Measurements from ENCODE around the gene POLD2.

Gene POLD2

GRCh38 chr7:44116087-44116788 is 7.1 kb downstream of the POLD2 start:
- H2BK12ac ChIP-seq (ENCODE audit: low read length) = no peak overlapping the region
- DNase-seq (ENCODE audit: low spot score) = no peak
- H2BK120ac ChIP-seq (ENCODE audit: low read depth, low read length) = no peak overlapping the region
- no peak overlapping the region for H2AK5ac ChIP-seq (ENCODE audit: low read depth, low read length)
- no peak overlapping the region for H3K18ac ChIP-seq (ENCODE audit: low read length)
- H3K14ac ChIP-seq (ENCODE audit: low read length) = no peak overlapping the region
- H3K9ac ChIP-seq (ENCODE audit: low read depth, low read length, poor library complexity) = no peak overlapping the region
- peaks cover 67 to 85% of the 10 kb centered on the region in 2 donors for H3K36me3 ChIP-seq (replicated peaks in 1 of 2; ENCODE audit: control insufficient read depth in 2 of 2, insufficient read depth in 2 of 2, low read length in 2 of 2)
- no peak overlapping the region for H3K27ac ChIP-seq (replicated peaks; ENCODE audit: low read length)
- no peak overlapping the region for H2BK5ac ChIP-seq (ENCODE audit: low read length)
- no peak overlapping the region for H3K4me2 ChIP-seq (ENCODE audit: insufficient read depth, low read length, poor library complexity, severe bottlenecking)
- peaks cover 0 to 2% of the 10 kb centered on the region in 2 donors for H3K9me3 ChIP-seq (replicated peaks in 1 of 2; ENCODE audit: control insufficient read depth in 2 of 2, insufficient read depth in 1 of 2, low read depth in 1 of 2, low read length in 2 of 2)
- H3K27me3 ChIP-seq (ENCODE audit: control insufficient read depth in 3 of 3, insufficient read depth in 3 of 3, low read depth in 1 of 3, low read length in 3 of 3) = no peaks in the 10 kb centered on the region
- H3K4ac ChIP-seq (ENCODE audit: low read length) = no peak overlapping the region
- H4K8ac ChIP-seq (ENCODE audit: low read depth, low read length) = no peak overlapping the region
- H3K4me1 ChIP-seq (ENCODE audit: control insufficient read depth in 2 of 2, insufficient read depth in 1 of 2, low read depth in 1 of 2, low read length in 2 of 2) = no peaks in the 10 kb centered on the region
- no CpG with 5 or more reads among the region's 17 CpGs for WGBS, 2 donors (ENCODE audit: extremely low coverage in 2 of 2, insufficient read length in 2 of 2, insufficient replicate concordance in 1 of 2)
- H4K91ac ChIP-seq (ENCODE audit: low read depth, low read length, poor library complexity) = no peak overlapping the region
- H3K79me1 ChIP-seq (ENCODE audit: low read depth, low read length) = peaks cover 8% of the 10 kb centered on the region
- H2AFZ ChIP-seq (ENCODE audit: low read length) = no peak overlapping the region
- no peak overlapping the region for H2BK15ac ChIP-seq (ENCODE audit: low read length)
- H3K23ac ChIP-seq (ENCODE audit: low read depth, low read length, poor library complexity) = no peak overlapping the region
- H3K4me3 ChIP-seq (ENCODE audit: low read length in 2 of 2) = no peak overlapping the region

DNA sequence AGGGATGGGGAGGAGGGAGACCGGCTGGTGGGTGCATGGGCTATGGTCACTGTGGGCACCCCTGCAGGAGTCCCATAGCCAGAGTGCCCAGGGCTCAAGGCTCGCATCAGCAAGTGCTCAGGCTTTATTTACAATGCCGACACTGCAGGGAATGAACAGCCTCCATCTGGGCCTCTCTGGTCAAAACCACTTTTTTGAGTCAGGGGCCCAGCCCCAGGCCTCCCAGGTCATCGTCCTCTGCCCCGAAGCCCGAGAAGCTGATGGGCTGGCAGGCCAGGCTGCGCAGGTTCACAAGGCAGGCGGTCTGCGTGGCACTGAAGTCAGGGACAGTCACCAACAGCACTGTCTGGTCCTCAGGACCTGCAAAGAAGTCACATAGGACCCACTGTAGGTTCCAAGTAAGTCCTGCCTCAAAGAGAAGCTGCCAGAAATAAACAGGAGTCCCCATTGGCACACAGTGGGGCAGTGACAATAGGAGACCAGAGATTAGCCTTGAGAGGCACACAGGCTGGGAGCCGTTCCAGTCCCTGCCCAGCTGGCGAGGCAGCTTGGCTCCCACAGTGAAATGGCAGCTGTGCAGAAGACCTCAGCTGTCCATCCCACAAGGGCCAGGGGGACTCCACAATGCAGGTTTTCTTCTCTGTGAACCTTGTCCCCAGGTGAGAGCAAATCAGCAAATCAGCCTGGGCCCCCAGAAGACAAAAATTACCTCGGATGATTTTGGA is 8.6 kb downstream of the POLD2 start:
- no peak overlapping the region for H2AK5ac ChIP-seq (ENCODE audit: low read depth, low read length)
- H3K23ac ChIP-seq (ENCODE audit: low read depth, low read length, poor library complexity) = peak overlapping the region; percentile 5
- peaks cover 68 to 73% of the 10 kb centered on the region in 2 donors for H3K36me3 ChIP-seq (replicated peaks in 1 of 2; ENCODE audit: control insufficient read depth in 2 of 2, insufficient read depth in 2 of 2, low read length in 2 of 2)
- H2BK12ac ChIP-seq (ENCODE audit: low read length) = no peak overlapping the region
- no peak overlapping the region for H2BK5ac ChIP-seq (ENCODE audit: low read length)
- H3K9ac ChIP-seq (ENCODE audit: low read depth, low read length, poor library complexity) = no peak overlapping the region
- no peak overlapping the region for H2BK15ac ChIP-seq (ENCODE audit: low read length)
- H3K4ac ChIP-seq (ENCODE audit: low read length) = no peak overlapping the region
- H4K8ac ChIP-seq (ENCODE audit: low read depth, low read length) = no peak overlapping the region
- no peak overlapping the region for H4K91ac ChIP-seq (ENCODE audit: low read depth, low read length, poor library complexity)
- H2BK120ac ChIP-seq (ENCODE audit: low read depth, low read length) = no peak overlapping the region
- H3K27me3 ChIP-seq (ENCODE audit: control insufficient read depth in 3 of 3, insufficient read depth in 3 of 3, low read depth in 1 of 3, low read length in 3 of 3) = no peaks in the 10 kb centered on the region
- no peak overlapping the region for H3K27ac ChIP-seq (replicated peaks; ENCODE audit: low read length)
- no peak overlapping the region for H3K14ac ChIP-seq (ENCODE audit: low read length)
- H3K79me1 ChIP-seq (ENCODE audit: low read depth, low read length) = peaks cover 5% of the 10 kb centered on the region
- no peak for DNase-seq (ENCODE audit: low spot score)
- WGBS, 2 donors (ENCODE audit: extremely low coverage in 2 of 2, insufficient read length in 2 of 2, insufficient replicate concordance in 1 of 2) = no CpG with 5 or more reads among the region's 12 CpGs
- H2AFZ ChIP-seq (ENCODE audit: low read length) = no peak overlapping the region
- H3K4me1 ChIP-seq (ENCODE audit: control insufficient read depth in 2 of 2, insufficient read depth in 1 of 2, low read depth in 1 of 2, low read length in 2 of 2) = no peaks in the 10 kb centered on the region
- H3K4me2 ChIP-seq (ENCODE audit: insufficient read depth, low read length, poor library complexity, severe bottlenecking) = no peak overlapping the region
- no peak overlapping the region for H3K18ac ChIP-seq (ENCODE audit: low read length)
- peaks cover 0 to 2% of the 10 kb centered on the region in 2 donors for H3K9me3 ChIP-seq (replicated peaks in 1 of 2; ENCODE audit: control insufficient read depth in 2 of 2, insufficient read depth in 1 of 2, low read depth in 1 of 2, low read length in 2 of 2)
- no peak overlapping the region for H3K4me3 ChIP-seq (ENCODE audit: low read length in 2 of 2)

GRCh38 chr7:44113764-44114354 is 9.5 kb downstream of the POLD2 start:
- Histone ChIP-seq H2BK12ac (ENCODE audit: low read length) (peak overlapping the region; percentile 58), H3K18ac (ENCODE audit: low read length) (no peak overlapping the region), H3K4me3 (ENCODE audit: low read length in 2 of 2) (peak overlapping the region in 1 of 2 donors; percentile 6), H3K4ac (ENCODE audit: low read length) (no peak overlapping the region), H2BK120ac (ENCODE audit: low read depth, low read length) (no peak overlapping the region), H2AFZ (ENCODE audit: low read length) (no peak overlapping the region), H4K91ac (ENCODE audit: low read depth, low read length, poor library complexity) (no peak overlapping the region), H3K27me3 (ENCODE audit: control insufficient read depth in 3 of 3, insufficient read depth in 3 of 3, low read depth in 1 of 3, low read length in 3 of 3) (no peaks in the 10 kb centered on the region), H3K4me2 (ENCODE audit: insufficient read depth, low read length, poor library complexity, severe bottlenecking) (no peak overlapping the region), H2AK5ac (ENCODE audit: low read depth, low read length) (no peak overlapping the region), H3K23ac (ENCODE audit: low read depth, low read length, poor library complexity) (peak overlapping the region; percentile 65), H4K8ac (ENCODE audit: low read depth, low read length) (no peak overlapping the region), H3K9me3 (replicated peaks in 1 of 2; ENCODE audit: control insufficient read depth in 2 of 2, insufficient read depth in 1 of 2, low read depth in 1 of 2, low read length in 2 of 2) (peaks cover 0 to 2% of the 10 kb centered on the region in 2 donors), H3K27ac (replicated peaks; ENCODE audit: low read length) (no peak overlapping the region), H3K14ac (ENCODE audit: low read length) (no peak overlapping the region), H2BK5ac (ENCODE audit: low read length) (no peak overlapping the region), H3K79me1 (ENCODE audit: low read depth, low read length) (peaks cover 5% of the 10 kb centered on the region), H2BK15ac (ENCODE audit: low read length) (no peak overlapping the region), H3K4me1 (ENCODE audit: control insufficient read depth in 2 of 2, insufficient read depth in 1 of 2, low read depth in 1 of 2, low read length in 2 of 2) (no peaks in the 10 kb centered on the region), H3K9ac (ENCODE audit: low read depth, low read length, poor library complexity) (no peak overlapping the region), H3K36me3 (replicated peaks in 1 of 2; ENCODE audit: control insufficient read depth in 2 of 2, insufficient read depth in 2 of 2, low read length in 2 of 2) (peaks cover 67 to 68% of the 10 kb centered on the region in 2 donors)
- no CpG with 5 or more reads among the region's 24 CpGs for WGBS, 2 donors (ENCODE audit: extremely low coverage in 2 of 2, insufficient read length in 2 of 2, insufficient replicate concordance in 1 of 2)
- DNase-seq (ENCODE audit: low spot score) = no peak

Data from neuronal stem cell (in vitro differentiated cells).